GM19099 (cell line): ENCODE measurements around the gene PRKCH.

Experiments
- POLR2A ChIP-seq: IDR thresholded peaks from 3 replicates; pipeline ENCODE4 v1.6.1; 2011; ENCODE audit warnings: low read depth; ENCODE audit not compliant: insufficient read length; ENCODE audit errors: extremely low read depth

The PRKCH gene

GRCh38 chr14:61343991-61344405, 22.6 kb downstream of the PRKCH start:
- no peak for TF ChIP-seq POLR2A

- no peak for TF ChIP-seq POLR2A
These were observed 23.2 kb downstream of the PRKCH start for GRCh38 chr14:61344437-61345150.

DNA sequence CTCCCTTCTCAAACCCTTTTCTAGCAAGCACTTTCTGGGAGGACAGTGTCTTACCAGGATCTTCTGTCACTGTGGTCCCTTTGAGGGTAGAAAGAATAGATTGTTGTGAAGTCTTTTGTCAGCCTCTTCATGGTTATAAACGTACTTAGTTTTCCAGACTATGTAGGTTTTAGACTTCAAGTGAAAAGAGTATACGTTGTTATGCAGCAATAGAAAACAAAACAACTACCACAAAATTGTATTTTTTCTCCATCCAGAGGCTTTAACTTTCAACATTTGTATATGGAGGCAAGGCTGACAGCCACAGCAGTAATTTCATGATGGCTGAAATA, 23.7 kb downstream of the PRKCH start:
- no peak for TF ChIP-seq POLR2A

DNA sequence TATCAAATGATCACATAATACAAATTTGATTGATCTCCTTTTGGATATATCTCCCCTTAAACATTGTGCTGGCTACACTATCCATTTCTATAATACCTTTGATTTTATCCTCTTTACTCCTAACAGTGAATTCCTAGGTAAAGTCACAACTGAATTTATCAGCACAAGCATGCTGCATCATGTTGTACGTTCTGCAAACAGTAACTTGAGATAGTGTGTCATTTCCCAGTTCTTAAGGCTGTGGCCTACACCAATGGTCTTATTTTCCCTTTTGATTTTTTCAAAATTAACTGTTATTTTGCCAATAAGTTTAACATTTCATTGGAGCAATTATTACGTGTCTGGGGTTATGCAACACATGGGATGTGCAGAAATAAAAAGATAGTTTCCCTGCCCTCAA, 24.8 kb downstream of the PRKCH start:
- TF ChIP-seq POLR2A: no peak

GRCh38 chr14:61346793-61347192, 25.4 kb downstream of the PRKCH start:
- no peak for TF ChIP-seq POLR2A

- no peak for TF ChIP-seq POLR2A
These were observed 26.6 kb downstream of the PRKCH start for GRCh38 chr14:61347826-61348443.

DNA sequence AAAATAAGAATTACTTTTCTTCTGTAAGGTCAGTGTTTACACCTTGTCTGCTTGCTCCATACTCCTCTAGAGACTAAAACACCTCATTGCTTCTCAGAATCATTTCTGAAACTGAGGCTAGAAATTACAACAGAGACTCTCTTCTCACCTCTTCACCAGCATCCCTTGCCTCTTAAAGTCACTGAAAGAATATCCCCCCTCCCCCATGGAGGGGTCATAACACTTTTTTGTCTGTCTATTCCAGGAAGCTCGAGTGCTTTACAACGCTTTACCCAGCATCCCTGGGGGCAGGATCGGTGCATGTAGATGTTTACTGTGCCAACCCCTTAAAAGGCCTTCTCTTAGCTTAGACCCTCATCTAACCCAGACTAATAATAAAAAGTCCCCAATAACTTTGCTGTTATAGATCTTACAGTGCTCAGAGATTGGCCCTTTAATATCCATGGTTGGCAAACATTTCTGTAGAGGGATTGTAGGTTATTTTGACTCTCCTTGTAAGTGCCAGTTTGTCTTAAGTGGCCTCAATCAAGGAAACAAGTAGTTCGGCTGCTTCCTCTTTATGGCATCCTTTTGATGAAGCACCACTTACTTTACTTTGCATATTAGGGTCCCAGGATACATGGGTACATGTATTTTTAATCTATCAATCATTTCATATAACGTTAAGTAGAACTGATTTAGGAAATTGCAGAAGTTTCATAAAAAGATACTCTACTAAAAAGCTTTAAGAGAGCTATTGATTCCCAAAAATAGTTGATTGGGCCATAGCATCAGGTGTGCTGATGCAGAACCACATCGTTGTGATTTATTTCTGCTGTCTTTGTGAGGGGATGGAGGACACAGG, 29.3 kb downstream of the PRKCH start:
- no peak for TF ChIP-seq POLR2A

DNA sequence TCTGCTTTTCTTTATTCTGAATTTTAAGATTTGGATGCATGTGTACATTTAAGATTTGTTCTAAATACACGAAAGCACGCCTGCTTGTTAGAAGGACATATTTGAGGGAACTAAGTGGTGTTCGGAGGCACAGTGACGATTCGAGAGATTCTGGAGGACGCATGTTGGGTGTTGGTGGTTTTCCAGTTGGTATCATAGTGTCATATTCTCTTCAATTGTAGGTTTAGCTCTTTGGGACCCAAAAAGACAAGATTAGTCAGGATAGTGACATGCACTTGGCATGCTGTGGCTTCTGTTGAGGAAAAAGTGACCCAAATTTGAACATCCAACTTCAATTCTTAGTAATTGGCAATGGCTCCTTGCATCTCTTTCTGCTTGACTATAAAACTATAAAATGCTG, 30.1 kb downstream of the PRKCH start:
- TF ChIP-seq POLR2A: no peak

DNA sequence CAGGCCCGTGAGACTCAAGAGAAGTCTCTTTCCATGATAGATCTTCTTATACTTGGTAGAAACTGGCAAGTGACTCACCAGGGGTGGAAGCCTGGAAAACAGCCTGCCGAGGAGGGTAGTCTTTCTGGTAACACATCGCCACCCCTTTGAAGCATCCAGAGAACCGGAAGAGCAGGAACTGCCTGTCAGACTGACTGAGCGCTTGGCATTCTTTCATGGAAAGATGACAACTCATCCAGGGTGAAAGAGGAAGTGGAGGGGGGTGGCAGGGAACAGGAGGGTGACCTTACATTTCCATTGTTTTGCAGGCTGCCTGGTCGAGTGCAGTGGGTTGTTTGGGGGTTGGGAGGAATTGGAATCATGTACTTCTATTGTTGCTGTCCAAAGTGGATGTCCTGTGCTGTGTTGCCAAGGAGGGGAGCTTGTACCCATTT, 34.5 kb downstream of the PRKCH start:
- no peak for TF ChIP-seq POLR2A

GRCh38 chr14:61357123-61357522, 35.7 kb downstream of the PRKCH start:
- no peak for TF ChIP-seq POLR2A

DNA sequence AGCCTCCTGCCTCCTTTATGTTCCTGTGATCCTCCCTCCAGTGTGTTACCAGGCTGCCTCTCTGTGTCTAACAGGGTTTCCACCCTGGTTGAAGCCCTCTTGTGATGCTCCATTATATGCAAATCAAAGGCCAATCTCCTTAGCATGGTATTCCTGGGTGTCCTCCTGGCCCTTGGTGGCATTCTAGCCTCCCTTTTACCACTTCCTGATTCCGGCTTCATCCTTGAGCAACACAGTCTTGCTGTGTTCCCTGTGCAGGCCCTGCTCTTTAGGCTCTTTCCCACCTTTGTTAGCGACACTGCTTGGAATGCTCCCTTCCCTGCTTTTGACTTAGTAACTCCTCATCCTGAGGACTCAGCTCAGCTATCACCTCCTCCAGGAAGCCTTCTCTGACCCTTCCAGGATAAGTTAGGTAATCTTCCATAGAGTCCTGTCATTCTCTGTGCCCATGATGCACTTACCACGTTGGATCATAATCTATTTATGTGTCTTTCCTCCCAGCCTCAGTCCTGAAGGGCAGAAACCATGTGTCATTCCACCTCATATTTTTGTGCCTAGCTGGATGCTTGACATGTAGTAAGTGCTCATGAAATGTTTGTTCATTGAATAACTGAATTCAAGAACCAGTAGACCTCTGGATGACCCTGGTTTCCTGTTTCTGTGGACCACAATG, 37.3 kb downstream of the PRKCH start:
- no peak for TF ChIP-seq POLR2A

DNA sequence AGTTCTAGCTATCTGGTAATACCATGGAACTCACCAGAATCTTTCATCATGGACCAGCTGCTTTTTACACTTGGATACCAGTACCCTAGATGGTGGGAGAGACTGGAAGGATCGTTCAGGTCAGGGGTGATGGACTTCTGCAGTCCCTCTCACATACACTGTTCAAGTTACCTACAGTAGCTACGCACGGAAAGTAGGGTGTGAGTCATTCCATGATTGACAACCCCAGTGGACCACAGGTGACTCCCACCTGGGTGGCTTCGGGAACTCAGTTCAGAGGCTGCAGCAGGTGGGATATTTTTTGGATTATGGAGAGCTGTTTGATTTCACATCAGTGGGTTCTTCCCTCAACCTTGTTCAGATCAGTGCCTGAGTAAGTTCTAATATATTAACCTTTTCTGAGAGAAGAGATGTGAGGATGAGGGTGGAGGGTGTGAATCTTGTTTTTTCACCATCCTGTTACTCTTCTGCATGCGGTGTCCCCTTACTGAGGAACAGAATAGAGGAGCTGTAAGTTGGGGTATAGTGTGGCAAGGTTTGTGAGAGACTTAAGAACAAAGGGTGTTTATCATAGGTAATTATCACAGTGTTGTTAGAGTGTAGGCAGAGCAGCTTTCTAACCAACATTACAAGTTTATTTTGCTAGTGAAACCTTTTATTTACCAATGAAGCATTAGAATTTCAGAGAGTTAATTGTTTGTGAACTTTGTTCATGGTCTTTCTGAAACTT, 39.6 kb downstream of the PRKCH start:
- TF ChIP-seq POLR2A: no peak

DNA sequence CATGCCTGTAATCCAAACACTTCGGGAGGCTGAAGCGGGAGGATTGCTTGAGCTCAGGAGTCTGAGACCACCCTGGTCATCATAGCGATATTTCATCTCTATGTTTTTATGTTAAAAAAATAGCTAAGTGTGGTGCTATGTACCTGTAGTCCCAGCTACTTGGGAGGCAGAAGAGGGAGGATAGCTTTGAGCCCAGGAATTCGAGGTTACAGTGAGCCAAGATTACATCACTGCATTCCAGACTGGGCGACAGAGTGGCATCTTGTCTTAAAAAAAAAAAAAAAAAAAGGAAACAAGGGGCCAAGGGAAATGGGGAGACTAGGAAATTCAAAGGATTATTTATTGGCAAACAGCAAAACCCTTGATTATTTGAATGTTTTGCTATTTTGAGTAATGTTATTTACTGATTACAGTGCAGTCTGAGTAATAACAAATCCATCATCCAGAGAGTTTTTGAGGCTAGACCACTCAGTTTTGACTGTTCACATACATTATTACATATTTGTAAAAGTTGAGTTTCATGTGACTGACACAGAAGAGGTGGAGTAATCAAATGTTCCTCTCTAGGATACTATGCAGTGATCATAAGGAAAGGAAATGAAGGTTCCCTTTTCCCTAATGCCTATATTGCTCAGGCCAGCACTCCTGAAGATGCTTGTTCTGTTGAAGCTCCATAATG, 40.8 kb downstream of the PRKCH start:
- no peak for TF ChIP-seq POLR2A

DNA sequence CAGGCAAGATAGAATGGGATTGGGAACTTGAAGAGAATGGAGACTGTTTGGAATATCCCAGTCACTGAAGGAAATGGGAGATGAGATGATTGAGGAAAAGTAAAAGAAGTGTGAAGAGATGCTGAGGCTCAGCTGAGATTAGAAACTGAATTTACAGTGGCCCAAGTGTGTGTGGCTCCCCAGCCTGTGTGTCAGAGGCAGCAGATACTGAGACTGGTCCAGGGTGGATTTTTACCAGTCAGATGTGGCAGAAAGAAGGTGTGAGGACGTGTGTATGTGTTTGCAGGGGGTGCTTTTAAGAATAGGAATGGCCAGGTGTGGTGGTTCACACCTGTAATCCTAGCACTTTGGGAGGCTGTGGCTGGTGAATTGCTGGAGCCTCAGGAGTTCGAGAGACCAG, 42.9 kb downstream of the PRKCH start:
- TF ChIP-seq POLR2A: no peak
